Measurements from ENCODE around the gene FBXO41.
A peak's percentile ranks its signal among the peaks of the same experiment; 100 is the strongest.

Gene FBXO41

DNA sequence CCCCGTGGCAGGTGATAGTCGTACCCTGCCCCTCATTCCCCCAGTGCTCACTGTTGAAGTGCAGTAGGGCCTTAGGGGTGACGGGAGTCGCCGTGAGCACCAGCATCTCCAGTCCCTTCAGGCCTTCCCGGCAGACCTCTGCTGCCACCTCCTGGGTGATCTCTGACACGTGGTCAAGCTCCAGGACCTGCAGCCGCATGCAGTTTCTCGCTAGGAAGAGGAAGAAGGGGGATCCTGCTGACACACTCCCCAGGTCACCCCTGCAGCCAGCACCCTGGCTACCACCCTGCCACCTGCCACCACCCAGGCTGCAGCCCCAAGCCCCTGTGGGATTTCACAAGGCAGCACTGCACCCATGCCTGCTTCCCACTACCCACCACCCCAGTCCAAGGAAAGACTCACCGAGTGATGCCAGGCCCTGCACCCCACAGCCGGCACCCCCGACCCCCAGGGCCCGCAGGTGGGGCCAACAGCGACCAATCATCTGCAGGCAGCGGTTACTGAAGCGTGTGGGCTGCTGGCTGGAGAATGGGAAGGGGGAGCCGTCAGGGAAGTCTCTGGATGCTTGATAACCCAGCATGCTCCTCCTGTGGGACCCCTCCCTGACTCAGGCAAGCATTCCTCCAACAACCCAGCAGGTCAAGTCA, 23.8 kb downstream of the FBXO41 start:
- no peak for DNase-seq

- no peak for DNase-seq
Observed at GRCh38 chr2:73259704-73260337, 24.5 kb downstream of the FBXO41 start.

- no peak for DNase-seq
Observed at GRCh38 chr2:73259276-73259675, 25.0 kb downstream of the FBXO41 start.

DNA sequence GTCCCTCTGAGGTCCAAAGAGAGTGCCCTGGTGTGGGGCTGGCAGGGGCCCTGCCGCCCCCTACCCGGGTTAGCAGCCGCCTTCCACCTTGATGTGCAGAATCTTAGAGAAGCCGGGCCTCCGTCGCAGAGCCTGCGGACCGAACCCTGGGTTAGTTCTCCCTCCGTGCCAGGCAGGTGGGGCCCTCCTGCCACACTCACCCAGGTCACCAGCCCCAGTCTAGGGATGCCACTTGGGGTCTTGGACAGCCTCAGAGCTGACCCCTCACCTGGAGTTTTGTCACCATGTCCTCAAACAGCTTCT, 25.4 kb downstream of the FBXO41 start:
- no peak for DNase-seq

GRCh38 chr2:73258186-73258912, 25.9 kb downstream of the FBXO41 start:
- no peak for DNase-seq

DNA sequence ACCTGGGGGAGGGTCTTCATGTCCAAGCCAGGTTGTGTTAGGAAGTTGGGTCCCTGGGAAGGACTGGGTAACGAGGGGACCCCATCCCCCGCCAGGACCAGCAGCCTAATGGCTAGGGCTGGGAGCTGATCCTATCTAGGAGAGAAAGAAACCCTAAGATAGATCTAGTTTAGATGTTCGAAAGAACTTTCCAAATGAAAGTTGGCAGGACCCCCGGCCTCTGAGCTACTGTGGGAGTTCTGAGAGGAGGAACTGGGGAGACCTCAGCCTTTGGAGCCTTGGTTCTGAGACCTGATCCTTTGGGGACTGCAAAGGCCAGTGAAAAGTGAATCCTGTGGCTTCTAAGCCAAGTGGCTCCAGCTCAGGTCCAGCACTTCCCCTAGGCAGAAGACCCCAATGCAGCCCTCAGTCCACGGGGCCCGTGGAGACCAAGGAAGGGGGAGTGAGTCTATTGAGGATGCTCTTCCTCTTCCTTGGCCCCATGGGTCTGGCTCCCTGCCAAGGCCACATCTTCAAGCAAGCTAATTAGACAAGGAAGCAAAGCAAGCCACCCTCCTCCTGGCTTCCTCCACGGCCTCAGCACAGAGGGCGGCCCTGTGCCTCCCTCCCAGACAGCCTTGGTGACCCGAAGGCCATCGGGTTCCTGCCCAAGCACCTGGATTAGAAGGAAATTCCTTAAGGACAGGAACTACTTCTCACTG, 26.7 kb downstream of the FBXO41 start:
- DNase-seq: no peak

- DNase-seq: no peak
Observed at GRCh38 chr2:73257021-73257420, 27.3 kb downstream of the FBXO41 start.

GRCh38 chr2:73256618-73256922, 27.7 kb downstream of the FBXO41 start:
- no peak for DNase-seq

GRCh38 chr2:73255907-73256617, 28.2 kb downstream of the FBXO41 start:
- no peak for DNase-seq

- no peak for DNase-seq
Observed at GRCh38 chr2:73255007-73255644, 29.2 kb downstream of the FBXO41 start.

GRCh38 chr2:73254343-73255006, 29.8 kb downstream of the FBXO41 start:
- no peak for DNase-seq

DNA sequence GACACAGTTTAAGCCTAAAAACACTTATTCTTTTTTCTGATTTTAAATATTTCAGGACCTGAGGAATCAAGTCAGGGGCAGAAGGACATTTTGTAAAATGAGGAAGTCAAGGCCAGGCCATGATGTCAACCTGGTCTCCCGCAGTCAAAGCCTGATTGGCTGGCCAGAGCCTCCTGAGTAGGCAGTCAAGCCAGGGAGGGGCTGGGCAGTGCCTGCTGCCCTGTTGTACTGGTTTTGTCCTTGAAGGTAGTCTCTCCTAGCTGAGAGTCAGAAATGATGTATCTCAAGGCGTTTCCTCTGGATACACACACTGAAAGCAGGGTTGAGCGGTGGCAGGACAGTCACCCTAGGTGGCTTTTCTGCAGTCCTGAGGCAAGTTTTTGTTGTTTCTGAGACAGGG, 30.4 kb downstream of the FBXO41 start:
- DNase-seq: no peak

GRCh38 chr2:73253400-73253799, 30.9 kb downstream of the FBXO41 start:
- DNase-seq: no peak

DNA sequence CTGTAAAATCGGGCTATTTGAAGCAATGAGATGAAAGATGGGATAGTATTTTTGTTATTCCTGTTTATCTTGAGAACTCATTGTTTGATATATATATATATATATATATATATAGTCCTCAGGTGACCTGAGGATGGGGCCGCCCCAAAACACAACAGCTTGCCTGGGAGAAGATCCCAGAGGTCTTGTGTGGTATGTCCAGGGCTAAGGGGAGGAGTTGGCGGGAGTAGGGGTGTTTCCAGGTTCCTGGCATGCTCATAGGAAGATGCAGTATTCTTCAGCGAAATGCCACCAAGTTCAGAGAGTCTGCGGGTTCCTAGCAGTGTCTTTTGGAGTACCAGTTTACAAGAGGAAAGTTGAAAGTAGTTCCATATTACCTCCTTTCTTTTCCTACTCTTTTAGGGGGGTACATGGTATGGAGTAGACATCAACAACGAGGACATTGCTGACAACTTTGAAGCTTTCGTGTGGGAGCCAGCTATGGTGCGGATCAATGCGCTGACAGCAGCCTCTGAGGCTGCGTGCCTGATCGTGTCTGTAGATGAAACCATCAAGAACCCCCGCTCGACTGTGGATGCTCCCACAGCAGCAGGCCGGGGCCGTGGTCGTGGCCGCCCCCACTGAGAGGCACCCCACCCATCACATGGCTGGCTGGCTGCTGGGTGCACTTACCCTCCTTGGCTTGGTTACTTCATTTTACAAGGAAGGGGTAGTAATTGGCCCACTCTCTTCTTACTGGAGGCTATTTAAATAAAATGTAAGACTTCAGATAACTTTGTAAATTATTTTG, 31.8 kb downstream of the FBXO41 start:
- DNase-seq: no peak

DNA sequence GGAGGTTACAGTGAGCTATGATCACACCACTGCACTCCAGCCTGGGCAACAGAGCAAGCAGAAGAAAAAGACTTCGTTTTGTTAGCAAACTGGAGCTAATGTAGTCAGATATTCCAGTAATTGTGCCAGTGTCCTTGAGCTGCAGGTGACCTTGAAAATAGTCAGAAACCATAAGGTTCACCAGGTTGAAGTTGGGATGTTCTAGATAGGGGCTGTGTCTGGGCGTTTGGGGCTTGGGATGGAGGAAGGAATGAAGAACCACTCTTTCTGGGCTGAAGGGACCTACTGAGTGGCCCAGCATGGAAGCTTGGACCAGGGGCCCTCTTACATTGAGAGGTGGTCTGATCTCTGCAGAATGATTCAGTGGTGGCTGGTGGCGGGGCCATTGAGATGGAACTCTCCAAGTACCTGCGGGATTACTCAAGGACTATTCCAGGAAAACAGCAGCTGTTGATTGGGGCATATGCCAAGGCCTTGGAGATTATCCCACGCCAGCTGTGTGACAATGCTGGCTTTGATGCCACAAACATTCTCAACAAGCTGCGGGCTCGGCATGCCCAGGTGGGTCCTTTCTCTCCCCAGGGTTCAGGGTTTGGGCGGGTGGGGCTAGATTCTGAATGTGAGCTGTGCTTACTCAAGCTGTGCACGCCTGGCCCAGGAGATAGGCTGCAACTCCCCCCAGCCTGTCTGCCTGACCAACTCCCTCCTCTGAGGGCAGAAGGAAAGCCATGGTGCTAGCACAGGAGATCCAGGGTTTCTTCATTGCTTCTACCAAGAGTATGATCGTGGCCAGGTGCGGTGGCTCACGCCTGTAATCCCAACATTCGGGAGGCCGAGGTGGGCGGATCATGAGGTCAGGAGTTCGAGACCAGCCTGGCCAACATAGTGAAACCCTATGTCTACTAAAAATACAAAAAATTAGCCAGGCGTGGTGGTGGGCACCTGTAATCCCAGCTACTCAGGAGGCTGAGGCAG, 33.1 kb downstream of the FBXO41 start:
- peak; percentile 72 for DNase-seq

DNA sequence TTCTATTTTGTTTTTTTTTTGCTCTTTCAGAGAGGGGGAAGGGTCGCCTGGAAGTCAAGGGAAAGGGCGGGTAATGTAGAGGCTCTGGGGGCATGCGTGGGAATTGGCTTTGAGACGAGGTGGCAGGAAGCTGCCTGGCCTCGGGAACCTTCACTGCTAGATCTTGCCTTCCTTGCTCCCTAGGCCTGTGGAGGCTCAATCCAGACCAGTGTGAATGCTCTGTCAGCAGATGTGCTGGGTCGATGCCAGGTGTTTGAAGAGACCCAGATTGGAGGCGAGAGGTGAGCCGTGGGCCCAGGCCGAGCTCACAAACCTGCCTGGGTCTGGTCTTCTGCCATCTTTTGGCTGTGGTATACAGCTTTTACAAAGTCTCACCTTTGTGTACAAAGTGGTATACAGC, 34.6 kb downstream of the FBXO41 start:
- DNase-seq: no peak

- DNase-seq: no peak
Observed at GRCh38 chr2:73246850-73247249, 37.4 kb downstream of the FBXO41 start.

DNA sequence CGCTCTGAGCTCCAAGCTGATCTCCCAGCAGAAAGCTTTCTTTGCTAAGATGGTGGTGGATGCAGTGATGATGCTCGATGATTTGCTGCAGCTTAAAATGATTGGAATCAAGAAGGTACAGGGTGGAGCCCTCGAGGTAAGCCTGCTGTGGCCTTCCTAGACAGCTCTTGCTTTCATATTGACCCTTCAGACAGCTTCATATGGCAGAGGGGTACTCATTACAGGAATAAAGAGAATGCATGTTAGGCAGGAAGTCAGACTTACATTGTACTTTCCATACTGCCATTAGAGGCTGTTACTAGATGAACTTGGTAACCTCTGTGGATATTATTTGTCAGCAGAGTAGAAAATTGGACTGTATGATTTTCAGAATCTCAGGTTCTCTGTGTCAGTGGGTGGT, 39.7 kb downstream of the FBXO41 start:
- no peak for DNase-seq

DNA sequence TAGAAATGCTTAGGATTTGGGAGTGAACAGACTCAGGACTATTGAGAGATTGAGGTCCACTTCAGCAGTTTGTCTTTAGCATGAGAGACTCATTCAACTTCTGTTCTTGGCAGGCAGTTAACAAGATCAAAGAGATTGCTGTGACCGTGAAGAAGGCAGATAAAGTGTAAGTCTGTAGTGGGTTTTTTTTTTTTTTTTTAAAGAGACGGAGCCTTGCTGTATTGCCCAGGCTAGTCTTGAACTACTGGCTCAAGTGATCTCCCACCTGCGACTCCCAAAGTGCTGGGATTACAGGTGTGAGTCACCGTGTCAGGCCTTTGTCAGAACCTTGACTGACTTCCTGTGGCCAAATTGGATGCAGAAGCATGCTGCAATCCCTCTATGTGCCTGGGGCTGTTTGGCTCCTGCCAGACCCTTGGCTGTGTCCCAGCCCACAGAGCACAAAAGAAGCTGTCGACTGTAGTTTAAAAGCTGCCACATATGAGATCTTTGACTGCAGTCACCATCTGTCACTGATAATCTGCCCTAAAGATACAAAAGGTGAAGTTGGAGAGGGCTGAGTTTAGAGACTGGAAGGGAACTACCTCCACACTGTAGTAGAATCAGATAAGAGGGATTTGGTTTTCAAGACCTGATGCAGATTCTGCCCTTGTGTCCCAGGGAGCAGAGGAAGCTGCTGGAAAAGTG, 40.3 kb downstream of the FBXO41 start:
- peak; percentile 63 for DNase-seq

DNA sequence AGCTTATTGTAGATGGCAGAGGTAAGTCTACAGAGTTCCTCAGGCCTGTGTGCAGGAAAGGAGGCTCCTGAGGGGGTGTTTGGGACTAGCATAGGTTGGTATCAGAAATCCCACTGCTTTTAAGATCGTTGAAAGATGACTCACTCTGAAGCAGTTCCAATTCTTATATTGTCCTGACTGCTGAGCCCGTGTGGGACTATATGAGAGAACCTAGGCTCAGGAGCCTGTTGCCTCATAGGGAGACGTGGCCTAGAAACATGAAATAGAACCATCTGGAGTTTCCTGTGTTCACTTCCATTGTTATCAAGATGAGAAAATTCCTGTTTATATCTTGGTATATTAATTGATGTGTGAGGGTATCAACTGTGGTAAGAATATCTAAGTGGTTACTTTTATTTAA, 44.5 kb downstream of the FBXO41 start:
- no peak for DNase-seq

Measured in NCI-H2171 treated with DMSO at 0.1 percent for 48 hours (cell line).